Upper lobe of left lung (tissue), 6 donors: ENCODE data around the gene GADL1. TPM values are rescaled to one million over a fixed set of nuclear protein-coding genes. Genes with fewer than 3 reads are reported as not detected.

Source experiments
- ATAC-seq, 2 donors: fragments of 200-7000 bp; cut with Tn5 transposase; one replicate each; pipeline ENCODE4 v1.9.1; 2022; ENCODE audit warnings: mild to moderate bottlenecking in 2 of 2, moderate library complexity in 2 of 2; ENCODE audit not compliant: low FRiP score in 2 of 2
- DNase-seq, 2 donors: peaks; one replicate each; pipeline ENCODE4 v3.0.0-alpha.2; 2019 to 2020
- H3K27ac ChIP-seq, 4 donors: fragments of 200-600 bp; sonication (generic); one replicate each; pipeline ENCODE4 v1.5.1; 2016 to 2019
- H3K27me3 ChIP-seq, 4 donors: fragments of 200-600 bp; sonication (generic); one replicate each; pipeline ENCODE4 v1.5.1; 2017 to 2019
- H3K36me3 ChIP-seq, 4 donors: fragments of 200-600 bp; sonication (generic); one replicate each; pipeline ENCODE4 v1.5.1; 2016 to 2019
- H3K4me1 ChIP-seq, 4 donors: fragments of 200-600 bp; sonication (generic); one replicate each; pipeline ENCODE4 v1.5.1; 2018 to 2019
- H3K4me3 ChIP-seq, 4 donors: fragments of 200-600 bp; sonication (generic); one replicate each; pipeline ENCODE4 v1.5.1; 2017 to 2019; ENCODE audit warnings: mild to moderate bottlenecking in 2 of 4, moderate library complexity in 1 of 4
- H3K9me3 ChIP-seq, 4 donors: fragments of 200-600 bp; sonication (generic); one replicate each; pipeline ENCODE4 v1.5.1; 2018 to 2019
- EP300 ChIP-seq, 4 donors: sonication (generic); formaldehyde crosslinking; IDR thresholded peaks; one replicate each; pipeline ENCODE4 v1.5.1; 2017; ENCODE audit warnings: antibody characterized with exemption in 4 of 4, control low read depth in 2 of 4
- POLR2A ChIP-seq, 4 donors: fragments of 450-650 bp; IDR thresholded peaks; one replicate each; pipeline ENCODE4 v1.5.1; 2016 to 2017; ENCODE audit warnings: antibody characterized with exemption in 4 of 4, mild to moderate bottlenecking in 2 of 4
- POLR2AphosphoS5 ChIP-seq, 2 donors: sonication (generic); formaldehyde crosslinking; IDR thresholded peaks; one replicate each; pipeline ENCODE4 v1.5.1; 2017; ENCODE audit warnings: antibody characterized with exemption in 2 of 2
- WGBS, 2 donors: methylation state at CpG; one replicate each; pipeline ENCODE4 v1.1.5; 2017 to 2018; 5-methylcytosine and 5-hydroxymethylcytosine counted together
- total RNA-seq, 6 donors: library from RNA; depleted of rRNA in 4 of 6; stranded (reverse); fragments of >200 nt in 4 of 6; gene quantifications; one replicate each; pipeline versions ENCODE4 v1.1.0 to v1.2.1, GENCODE V29; 2016 to 2021
- TF ChIP-seq, protein P1 (sequence below), 6 experiments: fragments of 450-650 bp in 4 of 6; fragments of 200-600 bp in 2 of 6; sonication (generic) in 2 of 6; IDR thresholded peaks; one replicate each; pipeline ENCODE4 v1.5.1; 2016 to 2019; ENCODE audit warnings: antibody characterized with exemption in 6 of 6
- donor health status: DM: no; HTN: no; CAD: no; lungs with moderate emphysema.
- donor health status: DM: no; HTN: yes; CAD: no; lungs with severe emphysema.

GADL1 gene, protein sequence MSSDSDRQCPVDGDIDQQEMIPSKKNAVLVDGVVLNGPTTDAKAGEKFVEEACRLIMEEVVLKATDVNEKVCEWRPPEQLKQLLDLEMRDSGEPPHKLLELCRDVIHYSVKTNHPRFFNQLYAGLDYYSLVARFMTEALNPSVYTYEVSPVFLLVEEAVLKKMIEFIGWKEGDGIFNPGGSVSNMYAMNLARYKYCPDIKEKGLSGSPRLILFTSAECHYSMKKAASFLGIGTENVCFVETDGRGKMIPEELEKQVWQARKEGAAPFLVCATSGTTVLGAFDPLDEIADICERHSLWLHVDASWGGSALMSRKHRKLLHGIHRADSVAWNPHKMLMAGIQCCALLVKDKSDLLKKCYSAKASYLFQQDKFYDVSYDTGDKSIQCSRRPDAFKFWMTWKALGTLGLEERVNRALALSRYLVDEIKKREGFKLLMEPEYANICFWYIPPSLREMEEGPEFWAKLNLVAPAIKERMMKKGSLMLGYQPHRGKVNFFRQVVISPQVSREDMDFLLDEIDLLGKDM
- total RNA-seq, result under 1 TPM in 1 of 6 donors, not detected in 5; 0.07 TPM

DNA sequence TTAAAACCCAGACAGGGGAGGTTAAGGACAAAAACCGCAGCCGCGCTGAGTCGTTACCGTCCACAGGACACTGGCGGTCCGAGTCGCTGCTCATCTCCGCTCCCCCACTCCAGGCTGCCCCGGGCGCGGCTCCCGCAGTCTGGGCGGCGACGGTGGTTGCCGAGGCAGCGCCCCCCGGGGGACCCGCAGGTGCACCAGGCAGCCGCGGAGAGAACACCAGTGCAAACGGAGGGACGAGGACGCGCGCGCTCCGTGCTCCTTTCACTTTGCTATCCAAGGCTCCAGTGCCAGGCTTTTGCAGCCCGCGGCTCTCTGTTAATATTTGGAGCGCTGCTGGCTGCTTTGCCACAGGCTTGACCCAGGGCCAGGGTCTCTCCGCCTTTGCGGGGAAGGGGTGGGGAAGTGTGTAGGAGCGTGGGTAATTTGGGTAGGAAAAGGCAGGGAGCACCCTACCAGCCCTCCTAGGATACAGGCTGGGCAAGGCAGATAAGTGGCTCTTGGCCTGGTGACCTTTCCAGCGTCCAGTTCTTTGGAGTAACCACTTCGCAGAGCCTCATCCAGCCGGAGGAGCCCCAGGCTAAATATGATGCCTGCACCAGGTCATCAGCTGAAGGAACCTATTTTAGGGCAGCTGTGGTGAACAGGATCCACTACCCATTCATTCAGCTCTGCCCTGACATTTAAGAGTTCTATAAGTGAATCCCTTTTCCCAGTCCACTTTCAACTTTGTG, at the start of gene GADL1:
TSS of gene GADL1 (minus strand) at position 141 of the 731 bp plus-strand sequence. CDS start at position 94, 47 bp downstream.
- no peaks in the 10 kb centered on the region for H3K9me3 ChIP-seq
- DNase-seq (peak; percentile 33 to 86), ATAC-seq (peak in 1 of 2 donors; percentile 79)
- no peaks in the 10 kb centered on the region for H3K36me3 ChIP-seq
- no peak for TF ChIP-seq POLR2AphosphoS5 (IDR thresholded peaks at IDR 0.05)
- TF ChIP-seq, protein P1, sequence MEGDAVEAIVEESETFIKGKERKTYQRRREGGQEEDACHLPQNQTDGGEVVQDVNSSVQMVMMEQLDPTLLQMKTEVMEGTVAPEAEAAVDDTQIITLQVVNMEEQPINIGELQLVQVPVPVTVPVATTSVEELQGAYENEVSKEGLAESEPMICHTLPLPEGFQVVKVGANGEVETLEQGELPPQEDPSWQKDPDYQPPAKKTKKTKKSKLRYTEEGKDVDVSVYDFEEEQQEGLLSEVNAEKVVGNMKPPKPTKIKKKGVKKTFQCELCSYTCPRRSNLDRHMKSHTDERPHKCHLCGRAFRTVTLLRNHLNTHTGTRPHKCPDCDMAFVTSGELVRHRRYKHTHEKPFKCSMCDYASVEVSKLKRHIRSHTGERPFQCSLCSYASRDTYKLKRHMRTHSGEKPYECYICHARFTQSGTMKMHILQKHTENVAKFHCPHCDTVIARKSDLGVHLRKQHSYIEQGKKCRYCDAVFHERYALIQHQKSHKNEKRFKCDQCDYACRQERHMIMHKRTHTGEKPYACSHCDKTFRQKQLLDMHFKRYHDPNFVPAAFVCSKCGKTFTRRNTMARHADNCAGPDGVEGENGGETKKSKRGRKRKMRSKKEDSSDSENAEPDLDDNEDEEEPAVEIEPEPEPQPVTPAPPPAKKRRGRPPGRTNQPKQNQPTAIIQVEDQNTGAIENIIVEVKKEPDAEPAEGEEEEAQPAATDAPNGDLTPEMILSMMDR (IDR thresholded peaks at IDR 0.05), result peak in 1 of 6 experiments; percentile 5
- WGBS, 2 donors, result 11 to 18% methylated on average over 24 to 31 of the region's 38 CpGs
- H3K27ac ChIP-seq, result no peak within 1 kb of the TSS
- peak within 1 kb of the TSS; percentile 43 to 75 (median 66) for H3K4me3 ChIP-seq
- peaks cover 0 to 7% (median 3%) of the 10 kb centered on the region in 4 donors for H3K27me3 ChIP-seq
- peaks cover 0 to 12% (median 7%) of the 10 kb centered on the region in 4 donors for H3K4me1 ChIP-seq

DNA sequence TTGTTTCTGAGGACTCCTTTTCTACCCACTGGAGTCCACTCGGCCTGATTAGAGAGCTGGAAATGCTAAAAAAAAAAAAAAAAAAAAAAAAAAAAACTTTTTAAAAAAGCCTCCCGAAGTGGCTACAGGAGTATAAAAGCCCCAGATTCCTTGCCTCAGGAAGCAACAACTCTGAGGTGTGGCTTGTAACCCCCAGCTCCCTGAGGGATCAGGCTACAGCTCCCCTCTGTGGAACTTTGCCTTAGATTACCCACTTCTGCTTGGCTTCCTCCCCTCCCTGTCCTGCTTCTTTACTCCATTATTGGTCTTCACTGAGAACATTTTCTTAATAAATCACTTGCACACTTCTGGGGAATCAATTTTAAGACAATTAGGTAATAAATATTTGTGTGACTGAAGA, 49.7 kb upstream of the GADL1 start:
- TF ChIP-seq, protein P1 (IDR thresholded peaks at IDR 0.05), result no peak
- TF ChIP-seq POLR2AphosphoS5 (IDR thresholded peaks at IDR 0.05) (no peak), POLR2A (IDR thresholded peaks at IDR 0.05) (no peak), EP300 (IDR thresholded peaks at IDR 0.05) (no peak)
- ATAC-seq (no peak), DNase-seq (no peak)
- H3K36me3 ChIP-seq, result no peaks in the 10 kb centered on the region
- no peaks in the 10 kb centered on the region for H3K4me1 ChIP-seq
- no peak overlapping the region for H3K4me3 ChIP-seq
- no peaks in the 10 kb centered on the region for H3K9me3 ChIP-seq
- H3K27me3 ChIP-seq, result no peaks in the 10 kb centered on the region
- WGBS, 2 donors, result 63 to 79% methylated on average over 2 of the region's 2 CpGs
- no peak overlapping the region for H3K27ac ChIP-seq

DNA sequence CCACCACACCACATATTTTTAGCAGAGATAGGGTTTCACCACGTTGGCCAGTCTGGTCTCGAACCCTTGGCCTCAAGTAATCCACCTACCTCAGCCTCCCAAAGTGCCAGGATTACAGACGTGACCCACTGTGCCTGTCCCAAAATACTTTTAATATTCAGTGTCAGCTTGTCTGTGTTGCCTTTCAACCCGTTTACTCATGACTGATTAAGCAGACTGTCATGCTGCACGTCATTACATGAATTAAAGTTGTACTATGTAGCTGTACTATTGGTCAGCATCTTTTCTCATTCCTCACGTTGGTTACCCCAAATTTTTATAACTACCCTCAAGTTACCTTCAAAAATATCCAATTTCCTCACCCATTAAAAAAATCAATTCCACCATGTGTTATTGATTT, 48.7 kb upstream of the GADL1 start:
- ATAC-seq, result no peak
- H3K36me3 ChIP-seq, result no peaks in the 10 kb centered on the region
- WGBS, 2 donors, result 88 to 94% methylated on average over 6 of the region's 6 CpGs

DNA sequence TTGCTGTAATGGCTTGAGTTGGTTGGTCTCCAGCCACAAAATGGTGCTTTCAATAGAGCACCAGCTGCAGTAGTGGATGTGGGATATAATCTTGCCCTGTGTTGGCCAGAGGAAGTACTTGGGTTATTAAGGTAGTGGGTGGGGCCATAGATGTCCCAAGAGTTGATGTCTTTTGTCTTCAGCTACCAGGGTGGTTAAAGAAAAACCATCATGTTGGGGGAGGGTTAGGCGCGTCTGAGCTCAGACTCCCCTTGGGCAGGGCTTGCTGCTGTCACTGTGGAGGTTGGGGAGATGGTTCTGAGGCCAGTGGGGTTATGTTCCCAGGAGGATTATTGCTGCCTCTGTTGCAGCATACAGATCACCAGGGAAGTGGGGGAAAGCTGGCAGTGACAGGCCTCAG, 46.9 kb upstream of the GADL1 start:
- TF ChIP-seq, protein P1 (IDR thresholded peaks at IDR 0.05), result no peak
- TF ChIP-seq POLR2AphosphoS5 (IDR thresholded peaks at IDR 0.05) (no peak), EP300 (IDR thresholded peaks at IDR 0.05) (no peak), POLR2A (IDR thresholded peaks at IDR 0.05) (no peak)
- ATAC-seq, result no peak
- H3K27me3 ChIP-seq, result no peaks in the 10 kb centered on the region
- DNase-seq, result no peak
- no peaks in the 10 kb centered on the region for H3K4me1 ChIP-seq
- H3K36me3 ChIP-seq, result no peaks in the 10 kb centered on the region
- 91 to 100% methylated on average over 2 of the region's 2 CpGs for WGBS, 2 donors
- H3K27ac ChIP-seq, result no peak overlapping the region
- H3K4me3 ChIP-seq, result no peak overlapping the region
- no peaks in the 10 kb centered on the region for H3K9me3 ChIP-seq

More for the DNA sequence above, 48.7 kb upstream of the GADL1 start:
- Histone ChIP-seq H3K4me3 (no peak overlapping the region), H3K4me1 (no peaks in the 10 kb centered on the region), H3K9me3 (no peaks in the 10 kb centered on the region), H3K27ac (no peak overlapping the region), H3K27me3 (no peaks in the 10 kb centered on the region)
- DNase-seq, result no peak
- TF ChIP-seq POLR2A (IDR thresholded peaks at IDR 0.05) (no peak), EP300 (IDR thresholded peaks at IDR 0.05) (no peak), POLR2AphosphoS5 (IDR thresholded peaks at IDR 0.05) (no peak)
- TF ChIP-seq, protein P1 (IDR thresholded peaks at IDR 0.05), result no peak
